ENCODE measurements around the gene E2F4.

E2F4 gene

GRCh38 chr16:67177743-67178699 lies 13.9 kb upstream of the E2F4 start:
- DNase-seq = peak; percentile 63

GRCh38 chr16:67179421-67180080 lies 12.4 kb upstream of the E2F4 start:
- no peak for DNase-seq

DNA sequence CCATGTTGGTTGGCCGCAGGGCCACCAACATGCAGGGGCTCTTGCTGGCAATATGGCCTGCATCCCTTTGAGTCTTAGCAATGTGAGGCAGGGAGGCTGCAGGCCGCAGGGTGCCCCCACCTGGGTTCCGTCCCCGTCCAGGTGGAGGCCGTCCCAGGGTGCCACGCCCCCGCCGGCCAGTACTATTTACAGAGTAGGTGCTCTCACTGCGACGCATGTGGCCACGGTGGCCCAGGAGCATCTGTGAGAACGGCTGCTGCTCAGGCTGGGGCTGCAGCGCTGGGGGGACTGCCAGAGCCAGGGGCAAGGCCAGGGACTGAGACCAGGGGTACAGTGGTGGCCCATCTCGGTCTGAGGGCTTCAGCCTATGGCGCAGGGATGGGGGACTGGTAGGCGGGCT lies 11.8 kb upstream of the E2F4 start:
- DNase-seq = no peak

DNA sequence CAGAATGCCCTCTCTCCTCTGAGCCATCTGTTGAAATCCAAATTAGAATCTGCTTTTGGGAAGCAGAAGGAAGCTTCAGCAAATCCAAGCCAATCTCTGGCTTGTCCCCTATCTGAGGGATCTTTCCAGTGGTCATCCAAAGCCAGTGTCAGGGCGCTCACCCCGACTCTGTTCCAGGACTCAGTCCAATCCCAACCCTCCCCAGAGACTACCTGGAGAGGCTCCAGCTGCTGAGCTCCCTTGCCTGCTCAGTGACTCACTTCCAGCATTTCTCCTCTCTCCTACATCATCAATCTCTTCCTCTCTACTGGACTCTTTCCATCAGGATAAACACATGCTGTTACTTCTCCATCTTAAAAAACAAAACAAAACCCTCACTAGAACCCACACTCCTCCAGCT lies 10.6 kb upstream of the E2F4 start:
- no peak for DNase-seq

DNA sequence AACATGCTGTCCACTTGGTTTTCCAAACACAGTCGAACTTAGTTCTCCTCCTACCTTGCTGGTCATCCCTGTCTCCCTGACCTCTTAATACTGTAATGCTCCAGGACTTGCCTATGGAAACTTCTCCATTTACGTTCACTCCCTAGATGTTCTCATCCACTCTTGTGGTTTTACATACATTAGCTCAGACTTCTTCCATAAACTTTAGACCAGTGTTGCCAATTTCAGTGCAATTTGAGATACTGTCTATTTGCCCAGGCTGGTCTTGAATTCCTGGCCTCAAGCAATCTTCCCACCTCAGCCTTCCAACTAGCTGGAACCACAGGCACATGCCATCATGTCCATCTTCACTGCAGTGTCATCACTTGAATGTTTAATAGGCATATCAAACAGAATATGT lies 9.7 kb upstream of the E2F4 start:
- no peak for DNase-seq

DNA sequence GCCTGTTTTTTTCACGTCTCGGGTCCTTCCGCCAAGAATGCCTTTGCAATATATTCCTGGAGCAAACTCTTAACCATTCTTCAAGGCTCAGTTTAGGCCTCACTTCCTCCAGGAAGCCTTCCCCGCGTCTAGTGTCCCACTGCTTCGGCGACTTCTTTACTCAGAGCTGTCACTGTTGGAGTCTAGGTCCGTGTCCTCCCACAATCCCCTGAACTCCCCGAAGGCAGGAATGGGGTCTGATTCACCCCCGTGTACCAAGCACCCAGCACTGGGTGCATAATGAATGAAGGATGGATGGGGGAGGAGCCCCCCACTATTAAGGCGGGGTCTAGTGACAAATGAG lies 8.7 kb upstream of the E2F4 start:
- DNase-seq = no peak

DNA sequence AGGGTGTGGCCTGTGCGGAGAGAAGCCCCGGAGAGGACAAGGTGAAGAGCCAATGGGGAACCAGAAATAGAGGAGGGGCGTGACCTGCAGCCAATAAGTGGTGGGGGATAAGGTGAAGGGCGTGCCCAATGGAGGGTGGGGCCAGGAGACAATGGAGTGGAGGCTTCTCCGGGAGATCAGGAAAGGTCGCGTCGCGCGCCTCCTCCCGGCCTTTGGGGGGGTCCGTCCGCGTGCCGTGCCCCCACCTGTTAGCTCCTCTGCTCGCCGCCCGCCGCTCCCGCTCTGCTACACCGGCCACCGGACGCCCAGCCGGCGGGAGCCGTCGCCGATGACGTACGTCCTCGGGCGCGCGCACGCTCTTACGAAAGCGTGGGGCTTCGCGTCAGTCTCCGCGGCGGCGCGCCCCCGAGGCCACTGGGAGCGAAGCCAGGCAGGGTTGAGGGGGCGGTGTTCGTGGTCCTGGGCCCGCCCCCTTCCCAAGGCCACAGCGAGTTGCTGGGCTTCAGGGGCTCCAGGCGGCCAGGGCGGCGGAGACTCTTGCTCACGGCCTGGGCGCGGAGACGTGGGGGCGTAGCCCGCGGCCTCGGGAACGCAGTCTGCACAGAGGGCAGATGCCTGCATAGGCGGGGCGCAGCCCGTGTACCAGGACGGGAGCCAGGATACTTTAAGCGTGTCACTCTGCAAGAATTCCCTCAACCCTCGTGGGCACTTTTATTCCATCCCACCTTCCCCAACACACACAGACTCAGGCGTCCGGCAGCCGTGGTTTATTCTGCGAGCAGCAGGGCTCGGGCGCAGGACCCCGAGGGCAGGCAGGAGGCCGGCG lies 8.1 kb upstream of the E2F4 start, which contains the start of gene MATCAP1:
Gene MATCAP1 (minus strand): TSS at position 337 of the 826 bp plus-strand sequence. CDS start 3,353 bp downstream, outside the sequence.
- peak; percentile 95 for DNase-seq

DNA sequence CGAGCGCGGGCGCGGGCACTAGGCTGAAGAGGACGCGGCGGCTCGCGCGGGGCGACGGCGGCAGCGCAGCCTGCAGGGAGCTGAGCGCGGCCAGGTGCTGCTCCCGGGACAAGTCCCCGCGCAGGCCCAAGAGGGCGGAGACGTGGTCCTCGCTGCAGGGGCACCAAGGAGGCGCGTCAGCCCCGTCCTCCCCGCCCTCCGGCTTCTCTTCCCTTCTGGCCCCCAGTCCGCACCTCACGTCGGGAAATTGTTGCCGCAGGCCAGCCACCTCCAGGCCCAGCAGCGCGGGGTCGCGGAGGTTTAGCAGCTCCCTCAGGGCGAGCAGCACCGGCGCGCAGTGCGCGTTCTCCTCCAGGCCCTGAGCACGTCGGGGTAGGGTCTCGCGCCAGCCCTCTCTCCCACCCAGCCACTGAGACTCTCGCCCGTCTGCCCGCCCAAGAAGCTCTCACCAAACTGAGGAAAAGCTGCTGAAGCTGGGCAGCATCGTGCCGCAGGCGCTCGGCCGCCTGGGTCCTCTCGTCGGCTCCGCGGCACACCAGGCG lies 7.4 kb upstream of the E2F4 start:
- no peak for DNase-seq

DNA sequence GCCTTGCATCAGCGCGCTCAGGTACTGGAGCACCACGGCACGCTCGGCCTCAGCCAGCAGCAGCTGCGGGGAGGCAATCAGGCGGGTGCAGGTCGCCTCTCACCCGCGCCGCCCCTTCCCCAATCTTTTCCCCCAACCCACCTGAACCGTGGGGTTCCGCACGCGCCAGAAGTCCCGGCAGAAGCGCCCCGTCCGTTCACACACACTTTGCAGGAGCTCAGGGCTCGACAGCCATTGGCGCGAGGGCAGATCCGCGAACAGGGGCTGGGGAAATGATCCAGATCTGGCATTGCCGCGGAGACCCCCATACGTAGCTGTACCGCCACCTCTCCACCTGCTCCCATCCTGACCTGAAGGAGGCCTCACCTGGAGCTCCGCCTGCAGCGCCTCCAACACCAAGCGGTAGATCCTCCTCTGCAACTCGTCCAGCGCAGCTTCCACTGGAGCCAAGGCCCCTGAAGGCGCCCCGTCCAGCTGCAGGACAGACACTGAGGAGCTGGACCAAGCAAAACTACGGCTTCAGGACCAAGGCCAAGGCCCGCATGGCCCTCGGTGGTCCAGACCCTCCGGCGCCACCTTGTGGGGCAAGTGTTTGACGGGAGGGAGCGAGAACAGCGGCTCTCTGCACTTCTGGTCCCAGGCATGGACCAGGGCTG lies 6.8 kb upstream of the E2F4 start:
- DNase-seq = peak; percentile 81

- no peak for DNase-seq
These were observed 6.3 kb upstream of the E2F4 start for GRCh38 chr16:67185651-67186134.

GRCh38 chr16:67186550-67186950 lies 5.4 kb upstream of the E2F4 start:
- no peak for DNase-seq

- DNase-seq = no peak
These were observed 4.6 kb upstream of the E2F4 start for GRCh38 chr16:67187175-67187890.

DNA sequence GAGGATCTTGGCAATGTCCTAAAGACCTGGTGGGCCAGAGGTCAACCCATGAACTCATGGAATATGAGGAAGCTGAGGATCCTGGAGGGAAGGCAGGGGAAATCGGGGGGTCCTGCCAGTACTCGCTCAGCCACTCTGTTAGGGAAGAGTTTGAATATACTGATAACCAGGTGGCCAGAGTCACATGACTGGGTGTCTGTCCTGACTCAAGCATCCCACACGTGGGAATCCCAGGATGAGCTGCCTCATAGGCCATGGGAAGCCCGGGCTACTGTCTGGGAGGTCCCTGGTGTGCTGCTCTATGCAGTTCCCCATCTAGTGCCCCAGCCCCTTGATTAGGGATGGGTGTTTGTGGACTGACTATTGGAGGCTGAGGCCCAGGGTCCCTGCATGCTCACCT lies 3.6 kb upstream of the E2F4 start:
- DNase-seq = no peak

DNA sequence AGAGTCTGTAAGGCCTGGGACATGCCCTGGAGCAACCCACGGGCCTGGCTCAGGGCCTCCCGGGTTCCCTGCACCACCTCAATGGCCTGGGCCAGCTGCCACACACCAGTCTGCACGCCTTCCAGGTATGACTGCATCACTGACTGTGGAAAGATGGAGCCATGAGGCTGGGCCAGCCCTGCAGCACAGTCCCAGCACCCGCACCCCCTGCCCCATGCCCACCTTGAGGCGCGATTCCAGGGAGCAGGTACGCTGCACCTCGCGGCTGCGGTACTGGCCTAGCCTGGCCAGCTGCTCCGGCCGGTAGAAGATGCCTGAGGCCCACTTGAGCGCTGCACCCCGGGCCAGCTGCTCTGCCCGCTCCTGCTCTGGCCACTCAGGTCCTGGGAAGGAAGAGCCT lies 3.2 kb upstream of the E2F4 start:
- no peak for DNase-seq

DNA sequence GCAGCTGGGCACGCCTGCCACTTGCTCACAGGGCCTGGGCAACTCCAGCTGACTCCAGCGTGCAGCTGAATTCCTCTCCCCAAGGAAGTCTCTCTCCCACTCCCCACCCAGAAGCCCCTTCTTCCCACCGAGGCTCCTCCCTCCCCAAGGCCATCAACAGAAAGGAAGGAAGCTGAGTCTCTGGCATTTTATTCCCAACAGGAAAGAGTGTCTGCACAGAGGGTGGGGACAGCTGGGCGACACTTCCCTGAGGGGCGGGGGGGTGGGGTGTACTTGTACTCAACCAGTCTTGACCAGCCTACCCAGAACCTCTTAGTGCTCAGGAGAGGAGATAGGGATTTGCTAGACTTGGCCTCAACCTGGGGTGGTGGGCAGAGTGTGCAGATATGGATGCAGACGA lies 1.9 kb upstream of the E2F4 start, which contains the start of gene EXOC3L1:
Gene EXOC3L1 (minus strand): TSS at position 96 of the 400 bp plus-strand sequence. CDS start 460 bp downstream, outside the sequence.
- no peak for DNase-seq

DNA sequence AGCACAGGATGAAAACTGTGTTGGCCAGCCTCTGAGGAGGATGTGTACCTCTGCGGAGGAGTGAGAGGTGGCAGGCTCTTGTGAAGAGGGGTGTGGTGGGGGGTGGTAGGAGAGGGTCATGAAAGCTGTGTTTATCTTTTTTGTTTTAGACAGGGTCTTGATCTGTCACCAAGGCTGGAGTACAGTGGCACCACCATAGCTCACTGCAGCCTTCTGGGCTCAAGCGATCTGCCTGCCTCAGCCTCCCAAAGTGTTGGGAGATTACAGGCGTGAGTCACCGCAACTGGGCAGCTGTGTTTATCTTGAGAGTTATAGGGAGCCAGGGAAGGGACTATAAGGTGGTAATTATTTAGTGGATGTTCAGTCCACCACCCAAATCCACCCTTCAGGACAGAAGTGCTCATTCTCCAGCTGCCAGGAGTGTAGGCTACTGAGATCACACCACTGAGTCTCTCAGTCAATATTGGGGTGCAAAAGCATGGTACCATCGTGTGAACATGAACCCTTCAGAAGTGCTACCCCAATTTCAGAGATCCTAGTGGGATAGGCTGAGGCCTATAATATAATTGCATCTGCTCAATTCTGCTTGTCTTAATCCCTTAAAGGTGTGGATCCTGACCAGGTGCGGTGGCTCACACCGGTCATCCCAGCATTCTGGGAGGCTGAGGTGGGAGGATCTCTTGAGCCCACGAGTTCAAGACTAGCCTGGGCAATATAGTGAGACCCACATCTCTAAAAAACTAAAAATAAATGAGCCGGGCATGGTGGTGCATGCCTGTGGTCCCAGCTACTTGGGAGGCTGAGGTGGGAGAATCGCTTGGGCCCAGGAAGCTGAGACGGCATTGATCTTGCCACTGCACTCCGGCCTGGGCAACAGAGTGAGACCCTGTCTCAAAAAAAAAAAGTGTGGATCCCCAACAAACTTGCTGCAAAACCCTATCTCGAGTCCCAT lies 1.2 kb upstream of the E2F4 start:
- DNase-seq = no peak

- no peak for DNase-seq
These were observed 452 bp upstream of the E2F4 start for GRCh38 chr16:67191411-67191994.

- no peak for DNase-seq
These were observed 916 bp downstream of the E2F4 start for GRCh38 chr16:67192781-67193361.

DNA sequence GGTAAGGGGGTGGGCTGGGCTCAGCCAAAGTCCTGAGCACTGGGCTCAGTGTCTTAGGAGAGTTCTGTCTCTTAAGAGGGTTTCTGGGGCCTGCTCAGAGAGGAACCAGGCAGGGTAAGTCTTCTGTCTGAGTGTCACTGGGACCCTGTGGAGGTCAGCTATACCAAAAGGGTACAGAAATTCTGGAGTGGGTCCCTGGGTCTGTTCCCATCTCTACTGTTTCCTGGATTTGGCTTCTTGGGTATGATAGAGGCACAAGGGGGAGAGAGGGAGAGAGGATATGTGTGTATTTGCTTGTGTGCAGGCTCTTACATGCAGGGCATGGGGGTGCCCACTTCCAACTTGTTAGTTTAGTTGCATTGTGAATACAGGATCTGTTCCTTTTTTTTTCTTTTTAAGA lies 1.6 kb downstream of the E2F4 start:
- no peak for DNase-seq

DNA sequence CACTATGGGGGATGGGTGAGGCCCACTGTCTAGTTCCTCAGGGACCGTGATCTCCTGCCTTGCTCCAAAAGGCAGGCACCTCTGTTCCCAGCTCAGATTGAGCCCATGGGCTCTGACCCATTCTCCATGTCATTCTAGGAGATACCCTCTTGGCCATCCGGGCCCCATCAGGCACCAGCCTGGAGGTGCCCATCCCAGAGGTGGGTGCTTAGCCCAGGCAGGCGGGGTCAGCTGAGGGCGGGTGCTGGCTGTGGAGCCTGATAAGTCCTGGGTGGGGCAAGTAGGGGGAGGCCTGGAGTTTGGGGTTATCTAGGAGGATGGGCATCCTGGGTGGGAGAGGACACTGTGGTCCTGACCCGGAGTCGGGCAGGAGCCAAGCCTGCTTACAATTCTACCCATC lies 2.3 kb downstream of the E2F4 start:
- DNase-seq = no peak
